Natural killer cell treated with Interleukin-12 subunit alpha and Interleukin-12 subunit beta and Interleukin-15 and Interleukin-18, amount 100 ng/mL, for 72 hours (primary cell): ENCODE data around the gene CCDC32. TPM values are rescaled to one million over a fixed set of nuclear protein-coding genes. Genes with fewer than 3 reads are reported as not detected.

ENCODE experiments used
- ATAC-seq, 2 donors: fragments of 150-1000 bp; cut with Tn5 transposase in 1 of 2; sonication (Bioruptor Pico), chemical (Tn5 transposase) in 1 of 2; 2 replicates each; pipeline ENCODE4 v1.10.0; 2021
- DNase-seq: peaks from one replicate; pipeline ENCODE4 v3.0.0; 2022; ENCODE audit warnings: low spot score
- H3K27ac Mint-ChIP-seq, 2 donors: 1 replicate in 1 of 2; 2 replicates in 1 of 2; pipeline ENCODE4 v1.8.0; 2022; ENCODE audit warnings: mixed read lengths in 2 of 2, mild to moderate bottlenecking in 1 of 2, moderate library complexity in 1 of 2
- H3K27me3 Mint-ChIP-seq, 2 donors: 1 replicate in 1 of 2; 2 replicates in 1 of 2; pipeline ENCODE4 v1.8.0; 2022; ENCODE audit warnings: mixed read lengths in 2 of 2
- H3K36me3 Mint-ChIP-seq: one replicate; pipeline ENCODE4 v1.8.0; 2022; ENCODE audit warnings: mixed read lengths
- H3K4me1 Mint-ChIP-seq, 2 donors: 1 replicate in 1 of 2; 2 replicates in 1 of 2; pipeline ENCODE4 v1.8.0; 2022; ENCODE audit warnings: low read depth in 2 of 2, mixed read lengths in 2 of 2, mild to moderate bottlenecking in 1 of 2
- H3K4me3 Mint-ChIP-seq: one replicate; pipeline ENCODE4 v1.8.0; 2022; ENCODE audit warnings: mixed read lengths
- H3K9me3 Mint-ChIP-seq: 2 replicates; pipeline ENCODE4 v1.8.0; 2022; ENCODE audit warnings: mixed read lengths
- total RNA-seq, 2 donors: library from RNA; stranded (reverse); gene quantifications; one replicate each; pipeline ENCODE4 v1.2.3, GENCODE V29; 2022

Gene CCDC32
- total RNA-seq, 2 donors from 2014 or later: 49.0 to 52.5 TPM

GRCh38 chr15:40554161-40554525 lies 10.7 kb downstream of the CCDC32 start:
- H3K9me3 Mint-ChIP-seq: no peaks in the 10 kb centered on the region
- H3K4me3 Mint-ChIP-seq: no peak overlapping the region
- no peak for DNase-seq
- ATAC-seq: no peak
- peaks cover 5% of the 10 kb centered on the region in 2 donors for H3K4me1 Mint-ChIP-seq
- peaks cover 16% of the 10 kb centered on the region for H3K36me3 Mint-ChIP-seq
- no peak overlapping the region for H3K27ac Mint-ChIP-seq
- H3K27me3 Mint-ChIP-seq: no peaks in the 10 kb centered on the region

DNA sequence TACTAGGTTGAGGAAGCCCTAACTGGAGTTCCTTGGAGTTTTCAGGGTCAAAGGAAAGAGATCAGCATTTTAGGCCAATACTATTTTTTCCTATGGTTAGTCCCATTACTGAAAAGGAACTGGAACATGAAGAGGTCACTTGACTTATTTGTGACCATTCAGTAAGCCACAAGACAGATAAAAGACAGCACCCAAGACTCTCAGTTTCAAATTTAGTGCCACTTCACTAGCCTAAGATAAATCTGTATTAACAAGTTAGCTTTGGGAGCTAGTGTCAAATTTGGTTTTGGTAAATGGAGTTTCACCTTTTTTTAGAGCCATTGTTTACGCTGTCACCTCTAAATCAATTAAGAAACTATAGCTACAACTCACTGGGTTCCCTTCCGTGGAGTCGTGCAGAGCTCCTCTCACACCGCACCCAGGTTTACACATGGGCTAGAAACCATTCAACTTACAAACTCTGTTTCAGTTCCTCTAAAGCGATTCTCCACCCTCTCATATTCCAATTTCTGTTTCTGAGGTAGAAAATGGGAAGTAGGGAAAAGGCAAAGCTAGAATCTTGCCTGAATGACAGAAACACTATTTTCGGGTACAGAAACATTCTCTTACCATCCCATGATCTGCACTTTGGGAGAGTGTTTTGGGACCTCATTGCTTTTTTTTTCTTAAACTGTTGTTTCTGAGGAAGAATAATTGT lies 14.4 kb downstream of the CCDC32 start:
- H3K4me1 Mint-ChIP-seq: peaks cover 0 to 5% of the 10 kb centered on the region in 2 donors
- H3K27me3 Mint-ChIP-seq: no peaks in the 10 kb centered on the region
- DNase-seq: no peak
- no peak for ATAC-seq
- no peak overlapping the region for H3K27ac Mint-ChIP-seq
- peaks cover 15% of the 10 kb centered on the region for H3K36me3 Mint-ChIP-seq
- no peaks in the 10 kb centered on the region for H3K9me3 Mint-ChIP-seq
- no peak overlapping the region for H3K4me3 Mint-ChIP-seq

- Mint-ChIP-seq H3K27me3 (no peaks in the 10 kb centered on the region), H3K4me3 (no peak overlapping the region), H3K4me1 (peaks cover 0 to 5% of the 10 kb centered on the region in 2 donors), H3K9me3 (no peaks in the 10 kb centered on the region), H3K36me3 (peaks cover 13% of the 10 kb centered on the region), H3K27ac (no peak overlapping the region)
- no peak for ATAC-seq
- DNase-seq: no peak
These were observed 14.9 kb downstream of the CCDC32 start for GRCh38 chr15:40549894-40550293.

- peaks cover 0 to 9% of the 10 kb centered on the region in 2 donors for H3K4me1 Mint-ChIP-seq
- H3K27me3 Mint-ChIP-seq: no peaks in the 10 kb centered on the region
- no peak overlapping the region for H3K4me3 Mint-ChIP-seq
- no peak for DNase-seq
- H3K27ac Mint-ChIP-seq: no peak overlapping the region
- no peaks in the 10 kb centered on the region for H3K9me3 Mint-ChIP-seq
- peaks cover 13% of the 10 kb centered on the region for H3K36me3 Mint-ChIP-seq
- no peak for ATAC-seq
These were observed 16.2 kb downstream of the CCDC32 start for GRCh38 chr15:40548610-40549009.

DNA sequence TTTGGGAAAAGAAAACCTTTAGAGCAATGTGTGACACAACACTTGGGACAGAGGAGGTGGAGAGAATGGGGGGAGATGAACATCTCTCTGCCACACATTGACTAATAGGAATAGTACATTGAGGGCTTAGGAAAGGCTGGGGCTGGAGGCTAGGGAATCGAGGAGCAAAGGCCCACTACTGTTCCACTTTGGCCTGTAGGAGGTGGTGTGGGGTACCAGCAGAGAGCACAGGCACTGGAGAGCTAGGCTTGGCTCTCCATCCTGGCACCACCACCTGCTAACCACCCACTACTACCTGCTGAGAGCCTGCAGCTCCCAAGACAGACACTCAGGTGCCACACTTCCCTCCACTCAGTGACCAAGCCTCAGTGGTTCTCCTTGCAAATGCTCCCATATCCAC lies 19.4 kb downstream of the CCDC32 start:
- no peak for DNase-seq
- H3K4me3 Mint-ChIP-seq: no peak overlapping the region
- no peak overlapping the region for H3K27ac Mint-ChIP-seq
- peaks cover 13% of the 10 kb centered on the region for H3K36me3 Mint-ChIP-seq
- H3K4me1 Mint-ChIP-seq: peaks cover 0 to 9% of the 10 kb centered on the region in 2 donors
- no peak for ATAC-seq
- H3K9me3 Mint-ChIP-seq: no peaks in the 10 kb centered on the region
- H3K27me3 Mint-ChIP-seq: no peaks in the 10 kb centered on the region

- DNase-seq (no peak), ATAC-seq (peak in 1 of 2 donors; percentile 17)
- no peaks in the 10 kb centered on the region for H3K27me3 Mint-ChIP-seq
- H3K4me1 Mint-ChIP-seq: peaks cover 0 to 6% of the 10 kb centered on the region in 2 donors
- no peak overlapping the region for H3K4me3 Mint-ChIP-seq
- peaks cover 6% of the 10 kb centered on the region for H3K36me3 Mint-ChIP-seq
- no peak overlapping the region for H3K27ac Mint-ChIP-seq
- no peaks in the 10 kb centered on the region for H3K9me3 Mint-ChIP-seq
These were observed 21.1 kb downstream of the CCDC32 start for GRCh38 chr15:40543631-40544294.

DNA sequence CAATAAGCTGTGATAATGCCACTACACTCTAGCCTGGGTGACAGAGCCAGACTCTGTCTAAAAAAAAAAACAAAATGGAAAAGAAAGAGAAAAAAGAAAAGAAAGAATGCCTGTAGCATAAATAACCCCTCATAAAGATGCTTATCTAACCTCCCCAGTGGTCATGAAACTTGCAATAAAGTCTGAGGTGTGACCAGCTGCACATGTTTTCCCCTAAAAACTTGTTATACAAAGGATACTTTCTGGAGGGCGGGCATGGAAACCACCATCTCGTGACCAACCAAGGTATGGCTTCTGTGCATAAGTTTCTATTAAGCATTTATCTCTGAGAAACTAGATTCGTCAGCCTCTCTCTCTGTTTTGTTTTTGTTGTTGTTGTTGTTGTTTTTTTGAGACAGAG lies 21.8 kb downstream of the CCDC32 start:
- no peak for ATAC-seq
- Mint-ChIP-seq H3K27me3 (no peaks in the 10 kb centered on the region), H3K27ac (no peak overlapping the region), H3K36me3 (peaks cover 5% of the 10 kb centered on the region), H3K9me3 (no peaks in the 10 kb centered on the region), H3K4me1 (peaks cover 0 to 6% of the 10 kb centered on the region in 2 donors), H3K4me3 (no peak overlapping the region)
- DNase-seq: no peak

DNA sequence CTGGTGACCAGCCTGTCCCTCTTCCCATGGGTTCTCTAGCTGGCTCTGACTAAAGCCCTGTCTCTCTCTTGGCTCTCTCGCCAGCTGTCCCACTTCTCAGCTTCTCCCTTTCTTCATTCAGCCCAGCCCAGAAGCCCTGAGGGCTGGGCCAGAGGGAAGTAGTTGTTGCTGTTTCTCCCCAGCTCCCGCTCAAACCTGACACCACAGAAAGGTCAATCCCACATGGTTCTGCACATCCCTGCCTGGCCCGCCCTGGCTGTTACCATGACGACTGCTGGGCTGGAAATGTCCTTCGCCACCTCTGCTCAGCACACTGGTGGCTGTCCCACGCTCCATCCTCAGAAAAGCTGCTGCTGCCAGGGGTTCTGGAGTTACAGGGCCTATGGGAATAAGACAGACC lies 25.9 kb downstream of the CCDC32 start:
- ATAC-seq (no peak), DNase-seq (no peak)
- H3K4me1 Mint-ChIP-seq: peaks cover 0 to 5% of the 10 kb centered on the region in 2 donors
- no peaks in the 10 kb centered on the region for H3K9me3 Mint-ChIP-seq
- no peak overlapping the region for H3K27ac Mint-ChIP-seq
- no peak overlapping the region for H3K4me3 Mint-ChIP-seq
- no peaks in the 10 kb centered on the region for H3K27me3 Mint-ChIP-seq
- H3K36me3 Mint-ChIP-seq: peaks cover 6% of the 10 kb centered on the region

DNA sequence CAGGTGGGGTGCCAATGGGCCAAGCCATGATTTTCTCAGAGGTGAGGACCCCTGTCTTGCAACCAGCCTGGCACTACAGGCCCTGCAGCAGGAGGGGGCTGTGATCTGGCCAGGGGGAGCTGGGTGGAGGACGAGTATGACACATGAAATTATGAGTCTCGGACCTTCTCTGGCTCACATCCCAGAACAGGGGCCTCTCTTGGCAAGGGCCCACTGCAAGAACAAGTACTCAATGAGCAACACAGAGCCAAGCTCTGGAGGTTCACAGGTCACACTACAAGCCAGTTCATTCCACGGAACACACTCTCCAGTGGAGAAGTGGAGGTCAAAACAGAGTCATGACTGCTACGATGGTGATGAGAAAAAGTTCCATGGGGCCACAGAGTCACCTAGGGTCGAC lies 28.3 kb downstream of the CCDC32 start:
- Mint-ChIP-seq H3K27ac (no peak overlapping the region), H3K36me3 (peaks cover 6% of the 10 kb centered on the region), H3K4me3 (no peak overlapping the region), H3K4me1 (peaks cover 0 to 3% of the 10 kb centered on the region in 2 donors), H3K9me3 (no peaks in the 10 kb centered on the region), H3K27me3 (no peaks in the 10 kb centered on the region)
- DNase-seq (no peak), ATAC-seq (no peak)

DNA sequence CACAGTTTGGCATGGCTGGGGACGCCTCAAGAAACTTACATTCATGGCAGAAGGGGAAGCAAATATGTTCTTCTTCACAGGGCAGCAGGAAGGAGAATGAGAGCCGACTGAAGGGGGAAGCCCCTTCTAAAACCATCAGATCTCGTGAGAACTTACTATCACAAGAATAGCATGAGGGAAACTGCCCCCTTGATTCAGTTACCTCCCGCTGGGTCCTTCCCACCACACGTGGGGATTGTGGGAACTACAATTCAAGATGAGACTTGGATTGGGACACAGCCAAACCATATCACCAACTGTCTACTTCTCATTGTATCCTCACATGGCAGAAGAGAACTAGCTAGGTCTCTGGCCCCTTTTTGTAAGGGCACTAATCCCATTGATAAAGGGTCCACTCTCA lies 30.5 kb downstream of the CCDC32 start:
- Mint-ChIP-seq H3K27ac (no peak overlapping the region), H3K9me3 (no peaks in the 10 kb centered on the region)

GRCh38 chr15:40533763-40534364 lies 31.0 kb downstream of the CCDC32 start:
- no peaks in the 10 kb centered on the region for H3K9me3 Mint-ChIP-seq
- H3K4me1 Mint-ChIP-seq: no peaks in the 10 kb centered on the region

More for the DNA sequence above, 30.5 kb downstream of the CCDC32 start:
- H3K4me3 Mint-ChIP-seq: no peak overlapping the region
- H3K36me3 Mint-ChIP-seq: peaks cover 6% of the 10 kb centered on the region
- H3K27me3 Mint-ChIP-seq: no peaks in the 10 kb centered on the region
- H3K4me1 Mint-ChIP-seq: peaks cover 0 to 3% of the 10 kb centered on the region in 2 donors
- DNase-seq (no peak), ATAC-seq (no peak)

GRCh38 chr15:40528801-40529200 lies 36.0 kb downstream of the CCDC32 start:
- DNase-seq (no peak), ATAC-seq (no peak)
- no peaks in the 10 kb centered on the region for H3K27me3 Mint-ChIP-seq
- H3K4me1 Mint-ChIP-seq: no peaks in the 10 kb centered on the region
- H3K27ac Mint-ChIP-seq: no peak overlapping the region
- H3K4me3 Mint-ChIP-seq: no peak overlapping the region
- H3K9me3 Mint-ChIP-seq: no peaks in the 10 kb centered on the region
- H3K36me3 Mint-ChIP-seq: no peaks in the 10 kb centered on the region

More at GRCh38 chr15:40533763-40534364, 31.0 kb downstream of the CCDC32 start:
- Mint-ChIP-seq H3K27ac (no peak overlapping the region), H3K4me3 (no peak overlapping the region), H3K27me3 (no peaks in the 10 kb centered on the region), H3K36me3 (peaks cover 6% of the 10 kb centered on the region)
- DNase-seq (no peak), ATAC-seq (no peak)

GRCh38 chr15:40525855-40526254 lies 39.0 kb downstream of the CCDC32 start:
- Mint-ChIP-seq H3K4me3 (no peak overlapping the region), H3K36me3 (no peaks in the 10 kb centered on the region), H3K9me3 (no peaks in the 10 kb centered on the region), H3K27me3 (no peaks in the 10 kb centered on the region), H3K27ac (no peak overlapping the region), H3K4me1 (no peaks in the 10 kb centered on the region)
- DNase-seq (no peak), ATAC-seq (no peak)

DNA sequence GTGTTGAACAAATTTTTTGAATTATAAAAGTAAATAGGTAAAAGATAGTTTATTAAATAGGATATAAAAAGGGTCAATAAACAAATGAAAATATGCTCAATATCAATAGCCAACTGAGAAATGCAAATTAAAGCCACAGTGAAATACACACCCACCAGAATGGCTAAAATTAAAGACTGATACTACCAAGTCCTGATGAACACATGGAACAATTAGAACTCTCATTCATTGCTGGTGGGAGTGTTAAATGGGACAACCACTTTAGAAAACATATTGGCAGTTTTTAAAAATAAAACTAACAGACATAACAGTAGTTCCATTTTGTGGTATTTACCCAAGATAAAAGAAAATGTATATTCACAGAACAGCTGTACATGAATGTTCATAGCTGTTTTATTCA lies 41.2 kb downstream of the CCDC32 start:
- no peak overlapping the region for H3K27ac Mint-ChIP-seq
- no peaks in the 10 kb centered on the region for H3K27me3 Mint-ChIP-seq
- H3K9me3 Mint-ChIP-seq: no peaks in the 10 kb centered on the region
- no peaks in the 10 kb centered on the region for H3K36me3 Mint-ChIP-seq
- peaks cover 0 to 5% of the 10 kb centered on the region in 2 donors for H3K4me1 Mint-ChIP-seq
- ATAC-seq (no peak), DNase-seq (no peak)
- H3K4me3 Mint-ChIP-seq: no peak overlapping the region
